HG02571 (cell line): Measurements from ENCODE around the gene PLXNA4.

Experiments
- ATAC-seq: cut with Tn5 transposase; IDR thresholded peaks from one replicate; pipeline ENCODE4 v1.9.1; 2021; ENCODE audit warnings: mild to moderate bottlenecking, moderate library complexity; ENCODE audit not compliant: unreplicated experiment

Gene PLXNA4

DNA sequence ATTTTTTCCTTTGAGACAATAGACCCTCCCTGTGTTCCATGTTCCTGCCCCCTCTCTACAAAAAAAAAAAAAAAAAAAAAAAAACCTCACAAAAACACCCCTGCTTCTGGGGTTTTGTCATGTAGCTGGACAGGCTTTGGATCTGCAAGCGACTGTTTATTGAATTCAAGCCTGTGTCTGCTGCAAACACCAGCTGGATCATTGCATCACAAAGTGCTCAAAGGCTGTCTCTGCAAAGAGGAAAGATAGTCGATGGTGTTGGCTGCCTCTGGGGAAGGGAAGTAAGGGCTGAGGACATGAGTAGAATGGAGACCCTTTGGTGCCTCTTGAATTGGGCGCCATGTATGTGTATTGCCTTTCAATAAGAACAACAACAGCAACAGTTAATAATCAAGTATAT is 471.2 kb downstream of the PLXNA4 start:
- ATAC-seq, result no peak

GRCh38 chr7:132103718-132104117 is 472.6 kb downstream of the PLXNA4 start:
- ATAC-seq, result no peak

DNA sequence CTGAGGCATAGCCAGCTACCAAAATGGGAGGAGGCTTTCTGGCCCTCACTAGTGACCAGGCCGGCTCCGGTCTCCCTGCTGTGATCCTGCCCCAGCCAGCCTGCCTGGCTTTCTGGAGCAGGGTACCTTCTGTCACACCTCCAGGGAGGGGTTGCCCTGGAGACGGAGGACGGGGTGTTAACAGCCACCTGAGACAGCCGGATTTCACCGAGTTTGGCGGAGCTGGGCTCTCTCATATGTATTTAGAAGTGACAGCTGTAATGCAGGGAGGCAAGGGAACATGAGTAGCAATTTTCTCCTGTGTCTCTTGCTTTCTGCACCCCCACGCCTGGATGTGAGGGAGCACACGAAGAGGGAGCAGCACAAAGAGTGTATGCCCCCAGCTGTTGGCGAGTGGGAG is 473.3 kb downstream of the PLXNA4 start:
- no peak for ATAC-seq

DNA sequence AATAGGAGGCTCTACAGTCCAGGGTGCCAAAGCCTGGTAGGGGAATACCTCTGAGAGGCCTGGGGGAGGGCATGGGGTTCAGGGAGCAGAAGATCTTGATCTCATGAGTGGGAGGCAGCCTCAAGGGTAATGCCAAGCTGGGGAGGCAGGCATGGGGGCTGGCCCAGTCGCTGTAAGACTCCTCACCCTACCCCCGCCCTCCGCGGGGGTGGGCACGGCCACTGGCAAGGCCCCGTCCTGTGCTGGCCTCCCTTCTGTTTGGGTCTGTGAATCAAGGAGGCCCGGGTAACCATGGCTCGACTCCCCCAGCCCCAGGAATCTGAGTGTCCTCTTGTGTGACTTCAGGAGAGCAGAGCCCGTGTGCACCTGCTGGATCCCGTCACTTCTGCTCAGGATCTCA is 473.9 kb downstream of the PLXNA4 start:
- ATAC-seq, result no peak

DNA sequence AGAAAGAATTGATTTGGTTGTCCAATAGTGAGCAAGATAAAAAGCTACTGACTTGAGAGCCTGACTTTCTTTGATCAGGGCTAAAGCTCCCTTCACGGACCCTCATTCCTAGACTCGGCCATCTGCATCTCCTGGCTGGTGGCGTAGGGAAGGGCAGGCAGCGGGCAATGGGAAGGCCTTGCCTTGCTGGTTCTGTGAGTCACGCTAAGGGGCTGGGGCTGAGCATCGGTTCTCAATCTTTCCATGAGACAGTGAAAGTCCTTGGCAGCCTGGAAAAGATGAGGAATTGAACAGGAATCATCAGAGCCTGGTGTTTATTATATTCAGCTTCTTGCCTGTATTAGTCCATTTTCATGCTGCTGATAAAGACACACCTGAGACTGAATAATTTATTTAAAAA is 475.3 kb downstream of the PLXNA4 start:
- ATAC-seq, result no peak

DNA sequence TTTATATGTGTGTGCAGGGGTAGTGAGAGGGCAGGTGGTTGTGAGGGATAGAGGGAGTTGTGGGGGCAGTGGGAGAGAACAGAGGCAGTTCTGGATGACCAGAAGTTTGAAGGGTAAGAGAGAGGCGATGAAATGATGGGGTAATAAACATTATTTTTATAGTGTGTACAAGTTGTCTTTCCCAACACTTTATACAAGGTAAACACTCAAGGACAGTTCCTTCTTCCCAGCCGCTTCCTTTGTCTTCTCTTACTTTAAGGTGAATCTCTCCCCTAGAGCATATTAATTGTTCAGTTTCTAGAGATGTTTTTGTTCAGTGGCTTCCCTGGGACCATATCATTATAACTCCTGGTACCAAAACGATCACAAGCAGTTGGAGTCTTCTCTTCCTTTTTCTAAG is 475.8 kb downstream of the PLXNA4 start:
- ATAC-seq, result no peak

DNA sequence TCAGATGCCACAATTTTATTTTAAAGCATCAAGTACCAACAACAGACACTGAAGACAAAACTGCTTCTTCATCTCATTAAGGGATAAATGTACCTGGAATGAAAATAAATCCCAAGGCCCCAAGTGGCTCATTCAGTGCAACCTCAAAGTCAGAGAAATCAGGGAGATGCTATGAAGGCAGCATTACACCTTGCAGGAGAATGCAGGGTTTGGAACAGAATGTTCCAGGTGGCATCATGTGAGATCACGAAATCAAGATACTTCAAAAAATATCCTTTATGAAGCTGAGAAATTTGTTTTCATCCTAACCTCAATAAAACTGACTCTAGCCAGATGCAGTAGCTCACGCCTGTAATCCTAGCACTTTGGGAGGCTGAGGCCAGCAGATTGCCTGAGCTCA is 477.1 kb downstream of the PLXNA4 start:
- no peak for ATAC-seq

DNA sequence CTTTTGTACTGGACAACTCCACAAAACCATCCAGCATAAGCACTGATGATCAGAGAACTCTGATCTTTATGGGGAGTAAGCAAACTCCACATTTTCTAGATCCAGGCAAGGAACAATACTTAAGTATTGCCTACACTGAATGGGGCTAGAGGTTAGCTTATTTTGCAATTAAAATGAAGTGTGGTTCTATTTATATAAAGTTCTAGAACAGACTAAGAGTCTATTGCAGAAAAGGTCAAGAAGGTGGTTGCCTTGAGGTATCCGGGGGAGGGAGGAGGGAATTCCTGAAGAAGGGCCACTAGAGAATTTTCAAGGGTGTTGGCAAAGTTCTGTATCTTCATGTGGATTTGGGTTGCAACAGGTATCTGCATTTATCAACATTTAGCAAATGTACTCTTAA is 477.9 kb downstream of the PLXNA4 start:
- ATAC-seq, result no peak

DNA sequence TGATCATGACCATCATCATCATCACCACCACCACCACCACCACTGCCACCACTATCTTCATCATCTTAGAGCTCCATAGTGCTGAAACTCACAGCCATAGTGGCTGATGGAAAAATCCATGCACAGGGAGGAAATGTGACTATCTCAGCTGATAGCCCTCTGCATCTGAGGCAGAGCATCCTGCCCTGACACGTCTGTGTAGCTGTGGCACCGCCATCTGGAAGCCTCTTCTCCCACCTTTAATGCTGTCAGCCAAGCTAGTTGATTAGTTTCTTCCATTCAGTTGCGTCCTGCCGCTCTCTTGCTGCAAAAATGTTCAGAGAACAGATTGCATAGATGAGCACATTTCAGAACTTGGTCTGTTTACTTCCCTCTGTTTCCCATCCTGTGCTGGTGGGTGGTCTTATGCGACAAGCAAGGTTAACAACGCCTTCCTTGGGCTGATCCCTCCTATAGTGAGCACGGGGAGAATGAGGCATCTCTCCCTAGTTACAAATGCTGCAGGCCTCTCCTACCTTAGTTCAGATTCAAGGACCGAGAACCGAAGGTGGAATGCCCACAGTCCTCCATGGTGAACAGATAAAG is 478.6 kb downstream of the PLXNA4 start:
- ATAC-seq, result no peak

- no peak for ATAC-seq
Measured at GRCh38 chr7:132095111-132095765, 481.0 kb downstream of the PLXNA4 start.

DNA sequence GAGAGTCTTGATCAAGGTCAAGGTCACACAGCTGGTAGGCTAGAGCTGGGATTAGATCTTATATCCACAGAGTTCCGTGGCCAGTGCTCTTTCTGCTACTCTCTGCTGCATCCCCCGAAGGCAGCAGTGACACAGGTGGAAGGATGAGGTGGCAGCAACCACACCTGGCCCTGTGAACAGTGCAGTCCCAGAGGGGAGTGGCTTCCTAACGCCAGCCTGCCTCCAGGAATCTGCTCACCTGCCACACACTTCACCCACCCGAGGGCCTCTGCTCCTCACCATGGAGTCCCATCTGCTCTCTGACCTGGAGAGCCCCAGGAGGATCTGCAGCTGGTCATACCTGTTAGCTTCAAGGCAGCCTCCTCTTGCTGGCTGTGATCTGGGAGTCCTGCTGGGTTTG is 484.2 kb downstream of the PLXNA4 start:
- ATAC-seq, result no peak

DNA sequence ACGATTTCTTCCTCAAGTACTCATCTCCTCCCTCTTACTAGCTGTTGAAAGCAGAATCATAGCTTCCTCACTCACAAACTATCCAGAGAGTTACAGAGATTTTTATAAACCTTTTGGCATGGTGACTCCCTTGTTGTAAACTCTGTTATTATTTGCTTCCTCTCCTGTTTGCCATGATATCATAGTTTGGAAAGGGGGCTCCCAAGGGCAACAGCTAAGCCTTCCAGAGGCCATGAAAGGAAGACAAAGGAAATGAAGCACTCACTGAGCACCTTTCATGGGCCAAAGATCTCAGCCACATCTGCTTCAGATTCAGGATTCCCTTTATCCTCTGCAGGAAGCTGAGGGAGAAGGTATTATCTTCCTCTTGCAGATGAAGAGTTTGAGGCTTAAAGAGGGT is 484.6 kb downstream of the PLXNA4 start:
- no peak for ATAC-seq

- no peak for ATAC-seq
Measured at GRCh38 chr7:132090444-132090843, 485.8 kb downstream of the PLXNA4 start.

DNA sequence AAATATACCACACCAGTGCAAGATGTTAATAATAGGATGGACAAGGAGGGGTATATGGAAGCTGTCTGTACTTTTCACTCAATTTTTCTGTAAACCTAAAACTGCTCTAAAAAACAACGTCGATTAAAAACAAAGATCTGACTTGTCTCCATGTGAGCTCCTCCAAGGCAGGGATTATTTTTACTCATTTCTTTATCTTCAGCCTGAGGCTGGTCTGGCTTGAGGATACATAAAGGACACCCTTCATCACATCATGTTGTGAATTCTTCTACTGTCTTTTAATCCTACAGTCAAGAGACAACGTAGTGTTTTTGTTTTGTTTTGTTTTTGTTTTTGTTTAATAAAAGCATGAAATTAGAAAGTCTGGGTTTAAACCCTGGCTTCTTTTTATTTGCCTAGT is 486.9 kb downstream of the PLXNA4 start:
- ATAC-seq, result no peak

DNA sequence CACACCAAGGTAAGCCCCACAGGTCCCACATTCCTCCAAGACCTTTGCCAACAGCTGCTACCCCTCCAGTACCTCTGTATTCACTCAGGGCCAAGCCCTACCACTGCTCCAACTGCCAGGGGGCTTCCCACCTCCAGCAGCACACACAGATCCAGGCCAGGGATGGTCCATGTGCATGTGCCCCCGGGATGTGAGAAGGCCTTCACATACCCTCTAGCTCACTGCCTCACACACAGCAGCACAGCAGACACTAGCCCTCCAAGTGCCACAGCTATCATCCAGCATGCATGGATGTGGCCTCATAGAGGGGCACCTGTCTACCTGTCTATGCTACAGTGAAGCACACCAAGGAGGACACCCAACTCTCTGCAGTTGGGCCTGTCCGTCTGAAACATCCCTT is 488.8 kb downstream of the PLXNA4 start:
- ATAC-seq, result no peak

GRCh38 chr7:132084776-132085388 is 491.4 kb downstream of the PLXNA4 start:
- ATAC-seq, result no peak

DNA sequence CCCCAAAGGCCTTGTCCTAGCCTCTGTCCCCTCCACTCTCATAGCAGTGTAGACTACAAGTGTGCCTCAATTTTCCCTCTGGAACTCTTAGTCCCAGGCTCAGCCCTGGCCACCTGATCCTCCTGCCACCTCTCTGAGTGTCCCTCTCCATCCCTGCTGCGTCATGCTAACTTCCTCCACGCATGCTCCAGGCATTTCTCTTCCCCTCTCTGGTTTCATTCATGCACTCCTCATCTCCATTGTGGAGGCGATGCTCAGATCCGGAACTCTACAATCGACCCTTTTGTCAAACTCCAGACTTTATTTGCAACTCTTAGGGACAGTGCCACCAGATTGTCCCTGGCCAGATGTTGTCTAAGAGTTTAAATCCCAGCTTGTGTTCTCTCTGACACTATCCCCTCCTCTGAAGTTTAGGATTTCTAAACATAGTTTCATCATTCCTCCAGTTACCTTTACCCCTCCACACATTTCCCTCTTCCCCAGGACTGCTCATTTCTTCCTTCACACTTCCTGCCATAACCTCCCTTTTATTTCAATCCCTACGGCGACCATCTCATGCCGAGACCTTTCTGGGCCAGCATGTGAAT is 492.6 kb downstream of the PLXNA4 start:
- no peak for ATAC-seq

DNA sequence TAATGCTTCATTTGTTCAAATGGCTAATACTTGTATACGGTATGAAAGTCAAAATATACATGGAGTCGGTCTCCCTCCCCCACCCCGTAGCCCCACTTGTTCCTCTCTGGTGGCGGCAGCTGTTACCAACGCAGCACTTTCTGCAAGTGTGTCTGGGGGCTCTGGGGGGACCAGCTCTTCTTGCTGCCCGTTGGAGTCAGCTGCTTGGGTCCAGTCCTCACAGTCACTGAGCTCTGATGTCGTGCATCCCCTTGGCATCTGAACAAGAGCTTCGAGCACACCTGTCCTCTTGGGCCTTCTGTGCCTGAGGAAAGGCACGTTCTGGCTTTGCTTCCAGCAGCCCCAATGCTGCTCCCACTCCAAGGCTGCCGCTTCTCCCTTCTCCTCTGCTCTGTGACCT is 493.1 kb downstream of the PLXNA4 start:
- ATAC-seq, result no peak

- ATAC-seq, result no peak
Measured at GRCh38 chr7:132082394-132082793, 493.9 kb downstream of the PLXNA4 start.

DNA sequence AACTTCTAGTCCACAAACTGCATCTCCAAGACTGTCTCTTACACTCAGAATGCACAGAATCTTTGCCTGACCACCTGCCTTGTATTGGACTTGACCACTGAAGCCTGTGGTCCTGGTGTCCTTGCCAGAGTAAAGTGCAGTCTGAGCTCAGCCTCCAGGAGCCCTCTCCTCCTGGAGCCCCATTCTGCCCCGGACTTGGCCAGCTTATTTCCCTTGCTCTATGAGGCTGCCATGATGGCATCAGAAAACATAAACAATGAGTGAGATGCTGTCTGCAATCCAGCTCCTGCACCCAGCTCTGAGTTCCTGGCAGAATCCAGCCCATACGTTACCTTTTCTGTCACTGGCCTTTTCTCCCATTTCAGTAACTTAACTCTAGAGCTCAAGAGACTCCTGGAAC is 494.6 kb downstream of the PLXNA4 start:
- ATAC-seq, result no peak

DNA sequence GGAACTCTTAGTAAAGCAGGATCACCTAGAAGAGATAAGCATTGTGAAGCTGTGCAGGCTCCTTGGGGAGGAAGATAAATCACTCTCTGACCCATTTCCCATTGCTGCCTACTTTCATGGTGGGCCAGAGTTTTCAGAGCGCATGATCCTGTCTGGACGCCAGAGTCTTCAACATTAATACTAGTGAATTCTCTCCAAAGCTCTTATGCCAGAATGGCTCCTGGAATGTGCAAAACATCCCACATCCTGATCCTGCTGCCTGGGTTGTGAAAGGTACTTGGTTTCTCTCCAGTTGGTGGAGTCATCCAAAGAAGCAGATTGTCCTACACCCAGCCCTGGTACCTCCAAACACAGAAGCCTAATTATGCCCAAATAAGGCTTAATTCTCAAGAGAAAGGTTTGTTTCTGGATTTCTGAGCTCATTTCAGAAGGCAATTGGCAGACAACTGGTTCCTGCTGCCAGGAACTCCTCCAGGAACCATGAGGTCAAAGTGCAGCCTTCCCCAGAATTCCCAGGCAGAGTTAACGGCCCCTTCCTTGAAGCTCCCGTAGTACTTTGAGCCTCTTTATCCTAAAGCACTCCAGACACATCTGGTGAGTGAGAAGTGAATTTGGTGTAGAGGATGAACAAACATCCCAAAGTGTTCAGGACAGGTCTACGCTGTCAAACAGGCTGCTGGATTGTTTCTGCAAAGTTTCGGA is 495.2 kb downstream of the PLXNA4 start:
- ATAC-seq, result no peak

- no peak for ATAC-seq
Measured at GRCh38 chr7:132080467-132080866, 495.8 kb downstream of the PLXNA4 start.
